Measurements from ENCODE around the gene TSPAN18.

- TF ChIP-seq POLR2A (IDR thresholded peaks at IDR 0.05; ENCODE audit: low read length) (no peak), GATA1 (IDR thresholded peaks at IDR 0.05; ENCODE audit: low read depth, low read length) (no peak)
Measured at GRCh38 chr11:44915004-44915403, 188.2 kb downstream of the TSPAN18 start.

All from erythroblast (primary cell).